Keratinocyte (primary cell): ENCODE measurements around the gene GCSAM. TPM values are rescaled to one million over a fixed set of nuclear protein-coding genes. Genes with fewer than 3 reads are reported as not detected.
A peak's percentile ranks its signal among the peaks of the same experiment; 100 is the strongest.

Experiments used
- DNase-seq: peaks from one replicate; pipeline ENCODE4 v3.0.0-alpha.2; 2011; ENCODE audit warnings: low read depth, missing footprints, low spot score
- FAIRE-seq: peaks from 2 replicates; lab custom pipeline; 2011; peaks lifted over from hg19 to GRCh38; lab: Jason Lieb, UNC
- H2AFZ ChIP-seq: 2 replicates; pipeline ENCODE4 v1.6.0; 2012; ENCODE audit warnings: low read length, control low read depth, inconsistent platforms; ENCODE audit not compliant: control insufficient read depth
- H3K27ac ChIP-seq: 2 replicates; pipeline ENCODE4 v1.5.1; 2011; ENCODE audit warnings: low read length; ENCODE audit not compliant: control insufficient read depth, insufficient read depth
- H3K27me3 ChIP-seq: 3 replicates; pipeline ENCODE4 v1.6.0; 2011; ENCODE audit warnings: low read length; ENCODE audit not compliant: control insufficient read depth, insufficient read depth; ENCODE audit errors: extremely low read depth
- H3K36me3 ChIP-seq, 2 experiments: 2 replicates in 1 of 2; 3 replicates in 1 of 2; pipeline ENCODE4 v1.5.1; 2011; ENCODE audit warnings: low read length in 2 of 2, mild to moderate bottlenecking in 1 of 2; ENCODE audit not compliant: control insufficient read depth in 2 of 2, insufficient read depth in 2 of 2; ENCODE audit errors: extremely low read depth in 1 of 2
- H3K4me1 ChIP-seq: 3 replicates; pipeline ENCODE4 v1.5.1; 2011; ENCODE audit warnings: low read length; ENCODE audit not compliant: control insufficient read depth, insufficient read depth; ENCODE audit errors: extremely low read depth
- H3K4me2 ChIP-seq: 3 replicates; pipeline ENCODE4 v1.6.0; 2011; ENCODE audit warnings: low read depth, low read length; ENCODE audit not compliant: control insufficient read depth, insufficient read depth; ENCODE audit errors: extremely low read depth
- H3K4me3 ChIP-seq, 3 experiments: fragments of 200-600 bp in 1 of 3; sonication (generic) in 1 of 3; 2 replicates in 2 of 3; 3 replicates in 1 of 3; pipeline ENCODE4 v1.5.1; 2011 to 2016; ENCODE audit warnings: low read length in 3 of 3, mild to moderate bottlenecking in 3 of 3, control low read depth in 2 of 3, inconsistent platforms in 1 of 3, low read depth in 1 of 3, mixed read lengths in 1 of 3, mixed run types in 1 of 3, moderate library complexity in 1 of 3; ENCODE audit not compliant: control insufficient read depth in 2 of 3, insufficient read depth in 2 of 3; ENCODE audit errors: extremely low read depth in 1 of 3
- H3K79me2 ChIP-seq: 2 replicates; pipeline ENCODE4 v1.6.0; 2012; ENCODE audit warnings: low read length; ENCODE audit not compliant: control insufficient read depth, insufficient read depth
- H3K9ac ChIP-seq: 3 replicates; pipeline ENCODE4 v1.6.0; 2011; ENCODE audit warnings: low read length; ENCODE audit not compliant: control insufficient read depth, insufficient read depth; ENCODE audit errors: extremely low read depth
- H3K9me1 ChIP-seq: 3 replicates; pipeline ENCODE4 v1.6.0; 2011; ENCODE audit warnings: low read length; ENCODE audit not compliant: control insufficient read depth, insufficient read depth; ENCODE audit errors: extremely low read depth
- H3K9me3 ChIP-seq: 2 replicates; pipeline ENCODE4 v1.5.1; 2012; ENCODE audit warnings: low read depth, low read length; ENCODE audit not compliant: control insufficient read depth
- H4K20me1 ChIP-seq: 3 replicates; pipeline ENCODE4 v1.6.0; 2011; ENCODE audit warnings: low read length; ENCODE audit not compliant: control insufficient read depth, insufficient read depth; ENCODE audit errors: extremely low read depth
- CTCF ChIP-seq, 3 experiments: IDR thresholded peaks in 1 of 3; conservative IDR thresholded peaks in 1 of 3; optimal IDR thresholded peaks in 1 of 3; 2 replicates in 2 of 3; 3 replicates in 1 of 3; pipeline versions ENCODE3 to v1.5.1; 2011; ENCODE audit warnings: low read length in 3 of 3, mild to moderate bottlenecking in 3 of 3, moderate library complexity in 2 of 3, control low read depth in 1 of 3, inconsistent platforms in 1 of 3; ENCODE audit not compliant: insufficient read depth in 2 of 3; ENCODE audit errors: extremely low read depth in 1 of 3
- EZH2 ChIP-seq: IDR thresholded peaks from one replicate; pipeline ENCODE4 v1.6.1; 2012; ENCODE audit warnings: inconsistent platforms, mild to moderate bottlenecking, low read length, moderate library complexity
- dilution Hi-C: fragments of 300-500 bp; cut with MboI; formaldehyde crosslinking; loops from one replicate; pipeline ENCODE4 v1.7.0; 2020; ENCODE audit warnings: low sequenced_read_pairs; ENCODE audit not compliant: extremely low pct_ligation_motif_present
- polyA plus RNA-seq, 5 experiments: library from polyadenylated mRNA; depleted of rRNA in 3 of 5; stranded (reverse) in 3 of 5; stranded (forward) in 1 of 5; unstranded in 1 of 5; fragments of >200 nt; gene quantifications; 1 replicate in 1 of 5; 2 replicates in 3 of 5; 3 replicates in 1 of 5; pipeline versions ENCODE4 v1.2.1 to v1.2.3, GENCODE V29; 2011 to 2012; ENCODE audit warnings: missing spikeins in 2 of 5, low read depth in 1 of 5, low replicate concordance in 1 of 5

GCSAM gene
- polyA plus RNA-seq, 1 donor (not counting 4 experiments of a cell fraction or from before 2014, with no cell fraction given), result 2.9 TPM

- H3K36me3 ChIP-seq, result peaks cover 7 to 8% of the 10 kb centered on the region in 2 experiments
- DNase-seq (no peak), FAIRE-seq (peak; percentile 34)
- H3K4me2 ChIP-seq, result no peak overlapping the region
- peaks cover 18% of the 10 kb centered on the region for H3K4me1 ChIP-seq
- no peak overlapping the region for H3K4me3 ChIP-seq
- H2AFZ ChIP-seq, result no peak overlapping the region
- H3K9me1 ChIP-seq, result no peaks in the 10 kb centered on the region
- no peak overlapping the region for H3K27ac ChIP-seq
- no peaks in the 10 kb centered on the region for H3K79me2 ChIP-seq
- dilution Hi-C loops, result no loop called here
- TF ChIP-seq CTCF (optimal IDR thresholded peaks at IDR 0.05 in 1 of 3, IDR thresholded peaks at IDR 0.05 in 1 of 3, conservative IDR thresholded peaks at IDR 0.05 in 1 of 3; ENCODE audit: extremely low read depth in 1 of 3, insufficient read depth in 2 of 3, low read length in 3 of 3), result no peak
- no peak for TF ChIP-seq EZH2
- no peaks in the 10 kb centered on the region for H3K9me3 ChIP-seq
- no peak overlapping the region for H3K9ac ChIP-seq
- H4K20me1 ChIP-seq, result no peaks in the 10 kb centered on the region
- H3K27me3 ChIP-seq, result no peaks in the 10 kb centered on the region
Observed at GRCh38 chr3:112126511-112126911, 6.5 kb downstream of the GCSAM start.

GRCh38 chr3:112124907-112125607 lies 8.0 kb downstream of the GCSAM start:
- Histone ChIP-seq H3K9me3 (no peaks in the 10 kb centered on the region), H3K4me3 (no peak overlapping the region), H3K36me3 (peaks cover 7 to 9% of the 10 kb centered on the region in 2 experiments), H3K27me3 (no peaks in the 10 kb centered on the region), H3K4me1 (peaks cover 18% of the 10 kb centered on the region), H3K79me2 (no peaks in the 10 kb centered on the region), H3K9me1 (no peaks in the 10 kb centered on the region), H3K9ac (no peak overlapping the region), H3K27ac (no peak overlapping the region), H2AFZ (no peak overlapping the region), H3K4me2 (no peak overlapping the region), H4K20me1 (no peaks in the 10 kb centered on the region)
- DNase-seq (no peak), FAIRE-seq (no peak)
- dilution Hi-C loops, result no loop called here
- TF ChIP-seq CTCF (optimal IDR thresholded peaks at IDR 0.05 in 1 of 3, IDR thresholded peaks at IDR 0.05 in 1 of 3, conservative IDR thresholded peaks at IDR 0.05 in 1 of 3; ENCODE audit: extremely low read depth in 1 of 3, insufficient read depth in 2 of 3, low read length in 3 of 3) (no peak), EZH2 (no peak)
